H7 (cell line): ENCODE results near the gene REEP3. TPM values are rescaled to one million over a fixed set of nuclear protein-coding genes. Genes with fewer than 3 reads are reported as not detected.

Source experiments
- DNase-seq: peaks from one replicate; pipeline ENCODE4 v3.0.0; 2012
- H3K27me3 ChIP-seq: 2 replicates; pipeline ENCODE4 v1.6.0; 2011; ENCODE audit warnings: mild to moderate bottlenecking, low read length; ENCODE audit not compliant: control insufficient read depth, insufficient read depth
- H3K36me3 ChIP-seq: replicated peaks from 2 replicates; pipeline ENCODE4 v1.5.1; 2011; ENCODE audit warnings: low read length; ENCODE audit not compliant: control insufficient read depth, insufficient read depth
- H3K4me3 ChIP-seq: 2 replicates; pipeline ENCODE4 v1.5.1; 2011; ENCODE audit warnings: low read depth, mild to moderate bottlenecking, control low read depth, low read length, moderate library complexity; ENCODE audit not compliant: insufficient read depth
- total RNA-seq: library from RNA; depleted of rRNA; stranded (reverse); fragments of >200 nt; shearing (Covaris generic); gene quantifications from 2 replicates; pipeline ENCODE4 v1.2.3, GENCODE V29; 2014

Gene REEP3
- total RNA-seq, 1 experiment from 2014 or later = 16.1 TPM

DNA sequence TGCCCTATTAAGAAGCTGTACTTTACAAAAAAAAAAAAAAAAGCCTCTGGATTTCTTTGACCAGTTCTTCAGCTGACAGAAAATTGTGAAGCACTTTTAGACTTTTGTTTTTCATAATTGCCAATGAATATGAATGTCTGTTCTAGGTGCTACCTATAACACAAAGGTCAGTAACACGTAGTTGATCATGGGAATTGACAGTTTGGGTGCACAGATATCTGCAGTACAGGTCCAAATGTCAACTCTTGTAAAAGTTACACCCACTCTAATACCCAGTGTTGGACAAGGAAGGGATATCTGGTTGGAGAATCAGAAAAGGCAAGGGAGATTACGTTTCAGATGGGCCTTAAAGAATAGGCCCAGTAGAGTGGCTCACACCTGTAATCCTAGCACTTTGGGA lies 1.8 kb downstream of the REEP3 start:
- no peak overlapping the region for H3K4me3 ChIP-seq
- H3K36me3 ChIP-seq = no peaks in the 10 kb centered on the region
- DNase-seq = no peak
- no peaks in the 10 kb centered on the region for H3K27me3 ChIP-seq

DNA sequence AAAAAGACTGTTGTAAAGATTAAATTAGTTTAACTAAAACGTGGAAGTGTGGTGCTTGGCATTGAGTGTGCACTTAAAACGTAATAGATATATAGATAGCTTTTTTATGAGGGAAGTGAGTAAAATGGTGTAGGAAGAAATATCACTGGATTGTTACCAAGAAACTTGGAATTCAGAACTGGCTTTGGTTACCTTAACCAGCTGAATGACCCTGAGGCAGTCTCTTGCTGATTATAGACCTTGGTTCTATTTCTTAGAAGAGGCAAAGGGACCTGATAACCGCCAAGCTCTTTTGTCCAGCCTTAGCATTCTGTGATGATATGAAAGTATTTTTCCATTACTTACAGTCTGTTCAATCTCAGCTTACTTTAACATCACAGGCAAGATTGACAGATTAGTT lies 3.8 kb downstream of the REEP3 start:
- Histone ChIP-seq H3K27me3 (no peaks in the 10 kb centered on the region), H3K4me3 (no peak overlapping the region), H3K36me3 (peaks cover 2% of the 10 kb centered on the region)
- no peak for DNase-seq

DNA sequence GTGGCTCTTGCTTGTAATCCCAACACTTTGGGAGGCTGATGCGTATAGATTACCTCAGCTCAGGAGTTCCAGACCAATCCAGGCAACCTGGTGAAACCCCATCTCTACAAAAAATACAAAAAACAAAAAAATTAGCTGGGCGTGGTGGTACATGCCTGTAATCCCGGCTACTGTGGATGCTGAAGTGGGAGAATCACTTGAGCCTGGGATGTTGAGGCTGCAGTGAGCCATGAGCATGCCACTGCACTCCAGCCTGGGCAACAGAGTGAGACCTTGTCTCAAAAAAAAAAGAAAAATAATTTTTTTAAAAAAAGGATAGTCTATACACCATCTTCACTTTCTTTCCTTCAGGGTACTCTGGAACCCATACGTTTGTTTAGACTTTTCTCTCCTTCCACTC lies 6.2 kb downstream of the REEP3 start:
- DNase-seq = no peak
- H3K27me3 ChIP-seq = no peaks in the 10 kb centered on the region
- peaks cover 2% of the 10 kb centered on the region for H3K36me3 ChIP-seq
- H3K4me3 ChIP-seq = no peak overlapping the region

GRCh38 chr10:63528084-63528744 lies 7.0 kb downstream of the REEP3 start:
- H3K27me3 ChIP-seq = no peaks in the 10 kb centered on the region
- no peak for DNase-seq

GRCh38 chr10:63530409-63530808 lies 9.2 kb downstream of the REEP3 start:
- peaks cover 2% of the 10 kb centered on the region for H3K36me3 ChIP-seq
- no peak for DNase-seq
- H3K27me3 ChIP-seq = no peaks in the 10 kb centered on the region
- no peak overlapping the region for H3K4me3 ChIP-seq

More at GRCh38 chr10:63528084-63528744, 7.0 kb downstream of the REEP3 start:
- Histone ChIP-seq H3K4me3 (no peak overlapping the region), H3K36me3 (peaks cover 2% of the 10 kb centered on the region)

DNA sequence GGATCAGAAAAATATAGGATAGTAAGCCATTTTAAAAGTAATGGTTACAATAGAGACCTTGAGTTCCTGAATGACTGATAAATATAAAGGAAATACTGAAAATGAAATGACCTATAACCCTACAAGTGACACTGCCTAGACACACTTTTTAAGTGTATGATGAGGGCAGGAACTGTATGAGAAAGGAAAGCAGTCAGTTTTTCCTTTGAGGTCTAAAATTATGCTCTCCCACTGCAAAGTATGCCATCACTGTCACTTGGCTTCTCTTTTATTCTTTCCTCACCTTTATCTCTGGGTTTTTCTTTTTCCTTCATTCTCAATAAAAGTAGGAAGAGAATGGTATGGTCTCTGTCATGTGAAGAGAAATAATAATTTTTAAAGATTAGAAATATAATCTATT lies 13.5 kb downstream of the REEP3 start:
- no peak for DNase-seq
- Histone ChIP-seq H3K4me3 (no peak overlapping the region), H3K36me3 (no peaks in the 10 kb centered on the region), H3K27me3 (no peaks in the 10 kb centered on the region)

GRCh38 chr10:63536698-63537097 lies 15.5 kb downstream of the REEP3 start:
- DNase-seq = no peak

GRCh38 chr10:63537536-63537935 lies 16.3 kb downstream of the REEP3 start:
- Histone ChIP-seq H3K27me3 (no peaks in the 10 kb centered on the region), H3K36me3 (no peaks in the 10 kb centered on the region), H3K4me3 (no peak overlapping the region)
- DNase-seq = no peak

More at GRCh38 chr10:63536698-63537097, 15.5 kb downstream of the REEP3 start:
- Histone ChIP-seq H3K27me3 (no peaks in the 10 kb centered on the region), H3K4me3 (no peak overlapping the region), H3K36me3 (no peaks in the 10 kb centered on the region)

DNA sequence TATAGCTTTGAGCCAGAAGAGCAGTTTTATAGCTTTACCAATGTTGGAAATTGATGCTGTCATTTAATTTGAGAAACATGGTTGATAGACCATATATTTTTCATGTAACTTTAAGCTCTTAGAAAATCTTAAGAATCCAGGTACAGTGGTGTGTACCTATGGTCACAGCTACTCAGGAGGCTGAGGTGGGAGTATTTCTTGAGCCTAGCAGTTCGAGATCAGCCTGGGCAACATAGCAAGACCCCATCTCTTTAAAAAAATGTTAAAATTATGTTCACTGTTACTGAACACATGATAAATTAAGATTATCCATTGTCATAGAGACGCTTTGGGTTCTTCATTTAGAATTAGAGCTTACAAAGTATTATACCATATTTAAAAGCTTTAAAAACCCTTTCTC lies 18.2 kb downstream of the REEP3 start:
- no peaks in the 10 kb centered on the region for H3K36me3 ChIP-seq
- H3K27me3 ChIP-seq = no peaks in the 10 kb centered on the region
- H3K4me3 ChIP-seq = no peak overlapping the region
- DNase-seq = no peak

- no peaks in the 10 kb centered on the region for H3K36me3 ChIP-seq
Measured at GRCh38 chr10:63539994-63540393, 18.8 kb downstream of the REEP3 start.

GRCh38 chr10:63542835-63543575 lies 21.8 kb downstream of the REEP3 start:
- DNase-seq = no peak
- H3K36me3 ChIP-seq = no peaks in the 10 kb centered on the region
- no peak overlapping the region for H3K4me3 ChIP-seq
- H3K27me3 ChIP-seq = no peaks in the 10 kb centered on the region

More at GRCh38 chr10:63539994-63540393, 18.8 kb downstream of the REEP3 start:
- H3K27me3 ChIP-seq = no peaks in the 10 kb centered on the region
- no peak overlapping the region for H3K4me3 ChIP-seq
- no peak for DNase-seq

GRCh38 chr10:63543576-63543962 lies 22.4 kb downstream of the REEP3 start:
- Histone ChIP-seq H3K27me3 (no peaks in the 10 kb centered on the region), H3K36me3 (no peaks in the 10 kb centered on the region), H3K4me3 (no peak overlapping the region)
- DNase-seq = no peak

GRCh38 chr10:63544418-63544817 lies 23.2 kb downstream of the REEP3 start:
- no peak for DNase-seq
- Histone ChIP-seq H3K4me3 (no peak overlapping the region), H3K27me3 (no peaks in the 10 kb centered on the region), H3K36me3 (no peaks in the 10 kb centered on the region)

DNA sequence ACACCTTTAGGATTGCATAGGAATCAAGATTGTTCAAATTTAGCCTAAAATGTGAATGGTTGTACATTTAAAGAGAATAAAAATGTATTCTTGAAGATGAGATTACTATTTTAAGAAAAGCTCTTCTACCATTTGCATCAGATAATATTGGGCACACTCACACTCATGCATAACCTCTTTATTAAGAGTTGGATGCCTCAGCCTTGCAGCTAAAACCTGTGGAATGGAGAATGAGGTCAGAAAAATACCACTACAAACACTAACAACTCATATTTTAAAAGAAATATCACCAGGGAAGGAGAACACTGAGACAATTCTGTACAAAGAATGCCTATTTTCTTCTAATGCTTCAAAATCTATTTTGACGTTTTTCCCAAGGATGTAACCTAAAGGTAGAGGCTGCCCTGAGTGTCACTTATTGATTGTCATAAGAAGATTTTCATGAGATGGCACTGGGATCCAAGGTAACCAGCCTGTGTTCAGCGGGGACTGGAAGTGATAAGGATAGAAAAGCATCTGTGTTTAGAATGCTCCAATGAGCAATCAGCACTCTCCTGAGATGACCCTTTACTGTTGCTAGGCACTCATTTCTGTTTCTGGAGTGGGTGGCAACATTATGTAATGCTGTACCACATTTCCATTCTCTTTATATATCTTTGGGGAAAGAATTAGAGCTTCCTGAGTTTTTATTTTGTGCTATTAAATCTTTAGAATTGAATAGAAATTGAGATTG lies 26.6 kb downstream of the REEP3 start:
- no peak for DNase-seq
- Histone ChIP-seq H3K27me3 (no peaks in the 10 kb centered on the region), H3K36me3 (no peaks in the 10 kb centered on the region), H3K4me3 (no peak overlapping the region)

GRCh38 chr10:63548860-63549259 lies 27.7 kb downstream of the REEP3 start:
- Histone ChIP-seq H3K4me3 (no peak overlapping the region), H3K36me3 (no peaks in the 10 kb centered on the region), H3K27me3 (no peaks in the 10 kb centered on the region)
- DNase-seq = no peak
